GM19372 (cell line): ENCODE results near the gene ADAMTS17.

ENCODE experiments used
- ATAC-seq: cut with Tn5 transposase; IDR thresholded peaks from one replicate; pipeline ENCODE4 v1.9.1; 2021; ENCODE audit warnings: mild to moderate bottlenecking, low read depth, moderate library complexity; ENCODE audit not compliant: unreplicated experiment

Gene ADAMTS17, protein sequence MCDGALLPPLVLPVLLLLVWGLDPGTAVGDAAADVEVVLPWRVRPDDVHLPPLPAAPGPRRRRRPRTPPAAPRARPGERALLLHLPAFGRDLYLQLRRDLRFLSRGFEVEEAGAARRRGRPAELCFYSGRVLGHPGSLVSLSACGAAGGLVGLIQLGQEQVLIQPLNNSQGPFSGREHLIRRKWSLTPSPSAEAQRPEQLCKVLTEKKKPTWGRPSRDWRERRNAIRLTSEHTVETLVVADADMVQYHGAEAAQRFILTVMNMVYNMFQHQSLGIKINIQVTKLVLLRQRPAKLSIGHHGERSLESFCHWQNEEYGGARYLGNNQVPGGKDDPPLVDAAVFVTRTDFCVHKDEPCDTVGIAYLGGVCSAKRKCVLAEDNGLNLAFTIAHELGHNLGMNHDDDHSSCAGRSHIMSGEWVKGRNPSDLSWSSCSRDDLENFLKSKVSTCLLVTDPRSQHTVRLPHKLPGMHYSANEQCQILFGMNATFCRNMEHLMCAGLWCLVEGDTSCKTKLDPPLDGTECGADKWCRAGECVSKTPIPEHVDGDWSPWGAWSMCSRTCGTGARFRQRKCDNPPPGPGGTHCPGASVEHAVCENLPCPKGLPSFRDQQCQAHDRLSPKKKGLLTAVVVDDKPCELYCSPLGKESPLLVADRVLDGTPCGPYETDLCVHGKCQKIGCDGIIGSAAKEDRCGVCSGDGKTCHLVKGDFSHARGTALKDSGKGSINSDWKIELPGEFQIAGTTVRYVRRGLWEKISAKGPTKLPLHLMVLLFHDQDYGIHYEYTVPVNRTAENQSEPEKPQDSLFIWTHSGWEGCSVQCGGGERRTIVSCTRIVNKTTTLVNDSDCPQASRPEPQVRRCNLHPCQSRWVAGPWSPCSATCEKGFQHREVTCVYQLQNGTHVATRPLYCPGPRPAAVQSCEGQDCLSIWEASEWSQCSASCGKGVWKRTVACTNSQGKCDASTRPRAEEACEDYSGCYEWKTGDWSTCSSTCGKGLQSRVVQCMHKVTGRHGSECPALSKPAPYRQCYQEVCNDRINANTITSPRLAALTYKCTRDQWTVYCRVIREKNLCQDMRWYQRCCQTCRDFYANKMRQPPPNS

DNA sequence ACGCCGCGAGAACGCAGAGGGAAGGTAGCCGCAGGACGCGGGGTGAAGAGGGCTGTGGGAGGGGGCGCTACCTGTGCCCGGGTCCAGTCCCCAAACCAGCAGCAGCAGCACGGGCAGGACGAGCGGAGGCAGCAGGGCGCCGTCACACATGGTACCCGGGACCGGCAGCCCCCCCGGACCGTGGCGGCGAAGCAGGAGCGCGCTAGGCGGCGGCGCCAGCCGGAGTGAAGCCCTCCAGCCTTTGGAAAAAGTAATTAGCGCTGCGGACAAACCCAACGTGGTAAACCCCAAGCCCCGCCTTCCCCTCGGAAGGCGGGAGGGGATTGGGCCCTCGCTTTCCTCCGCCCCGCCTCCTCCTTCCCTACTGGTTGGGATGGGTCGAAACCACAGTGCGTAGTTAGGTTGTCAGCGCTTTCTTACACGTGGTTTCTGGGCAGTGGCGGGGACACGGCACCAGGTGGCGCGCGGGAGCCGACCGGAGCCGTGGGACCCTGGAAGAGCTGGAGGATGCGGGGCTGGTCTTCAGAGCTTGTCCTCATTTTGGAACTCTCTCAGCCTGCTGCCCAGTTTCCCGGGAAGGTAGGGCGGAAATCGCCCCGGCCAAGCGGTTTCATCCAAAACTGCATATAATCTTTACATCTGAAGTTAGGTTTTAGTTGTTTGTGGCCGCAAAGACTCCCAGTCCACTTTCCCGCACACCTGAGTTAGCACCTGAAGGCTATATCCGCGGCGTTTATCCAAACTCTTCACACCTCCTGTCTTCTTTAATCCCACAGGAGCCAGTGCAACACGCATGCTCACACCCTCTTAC is at the start of gene ADAMTS17:
Gene ADAMTS17, minus strand, starts transcription at position 226 of the 811 bp plus-strand sequence. Its CDS starts 76 bp downstream, at position 150.
- peak; percentile 95 for ATAC-seq

DNA sequence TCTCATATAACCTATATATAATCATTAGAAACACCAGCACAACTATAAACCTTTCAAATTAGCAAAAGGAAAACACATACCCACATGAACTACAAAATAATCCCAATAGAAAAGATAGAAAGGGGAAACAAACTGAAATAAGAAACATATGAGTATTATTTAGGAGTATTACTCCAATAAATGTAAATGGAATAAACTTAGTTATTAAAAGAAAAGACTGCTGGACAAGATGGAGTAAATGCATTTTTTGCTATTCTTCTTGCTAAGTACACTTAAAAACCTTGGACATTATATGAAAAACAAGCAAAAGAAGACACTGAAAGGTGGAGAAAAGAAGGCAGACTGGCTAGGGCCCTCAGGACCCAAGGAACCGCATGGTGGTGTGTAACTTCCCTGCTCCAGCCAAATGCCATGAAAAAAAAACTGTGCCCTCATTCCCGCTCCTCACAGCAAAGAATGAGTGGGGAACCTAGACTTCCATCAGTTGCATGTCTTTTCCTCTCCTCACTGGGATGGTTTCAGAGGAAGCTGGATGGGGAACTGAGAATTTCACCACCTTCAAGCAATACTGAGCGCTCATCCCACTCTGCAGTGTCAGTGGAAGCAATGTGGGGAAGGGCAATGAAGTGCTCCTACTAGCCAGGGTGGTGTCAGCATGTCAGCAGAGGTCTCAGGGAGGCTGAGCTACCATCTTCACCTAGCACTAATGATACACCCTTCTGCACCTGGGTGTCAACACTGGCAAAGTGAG is 43.7 kb upstream of the ADAMTS17 start:
- ATAC-seq: no peak

DNA sequence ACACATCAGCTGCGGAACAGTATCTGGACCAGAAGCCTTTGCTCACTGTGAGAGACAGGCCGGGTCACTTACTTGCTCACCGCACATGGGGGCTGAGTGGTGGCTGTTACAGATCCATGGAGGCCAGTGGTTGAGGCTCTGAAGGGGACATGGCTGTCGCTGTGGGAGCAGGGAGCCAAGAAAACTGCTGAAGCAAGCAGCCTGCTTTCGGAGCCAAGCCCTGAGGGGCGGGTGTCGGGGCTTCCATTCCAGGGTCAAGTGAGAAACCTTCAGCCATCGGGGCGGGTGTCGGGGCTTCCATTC is 42.3 kb upstream of the ADAMTS17 start:
- no peak for ATAC-seq

DNA sequence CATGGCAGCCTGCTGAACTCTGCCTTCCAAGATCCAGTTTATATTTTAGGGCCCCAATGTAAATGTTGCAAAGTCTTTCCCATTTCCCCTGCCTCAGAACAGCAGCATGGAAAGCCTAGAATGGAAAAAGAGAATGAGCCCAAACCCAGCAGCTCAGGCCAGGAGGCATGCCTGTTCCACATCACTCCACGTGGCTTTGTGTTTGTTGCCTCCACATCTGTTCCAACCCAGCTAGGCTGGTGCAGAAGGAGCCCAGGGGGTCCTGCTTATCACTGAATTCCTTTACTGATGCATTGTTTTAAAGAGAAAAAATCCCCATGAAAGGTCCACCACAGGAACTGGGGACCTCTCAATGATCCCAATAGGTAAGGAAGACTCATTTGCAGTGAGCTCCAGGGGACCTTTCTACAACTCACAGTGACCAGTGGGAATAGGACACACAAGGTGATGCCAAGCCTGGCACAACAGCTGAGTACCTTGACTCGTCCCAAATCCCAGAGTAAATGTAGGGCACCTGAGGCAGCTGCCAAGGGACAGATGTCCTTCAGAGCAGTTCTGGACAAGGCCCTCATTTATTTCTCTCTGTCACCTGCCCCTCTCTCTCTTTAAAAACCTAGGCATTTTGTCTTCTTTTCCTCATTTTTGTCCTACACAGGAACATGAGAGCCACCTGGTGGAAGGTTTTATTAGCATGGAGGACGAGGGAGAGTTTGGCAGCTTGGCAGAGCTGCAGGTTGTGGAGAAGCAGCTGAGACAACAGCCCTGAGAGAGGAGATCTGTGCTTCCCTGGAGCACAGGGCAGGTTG is 41.7 kb upstream of the ADAMTS17 start:
- ATAC-seq: no peak

DNA sequence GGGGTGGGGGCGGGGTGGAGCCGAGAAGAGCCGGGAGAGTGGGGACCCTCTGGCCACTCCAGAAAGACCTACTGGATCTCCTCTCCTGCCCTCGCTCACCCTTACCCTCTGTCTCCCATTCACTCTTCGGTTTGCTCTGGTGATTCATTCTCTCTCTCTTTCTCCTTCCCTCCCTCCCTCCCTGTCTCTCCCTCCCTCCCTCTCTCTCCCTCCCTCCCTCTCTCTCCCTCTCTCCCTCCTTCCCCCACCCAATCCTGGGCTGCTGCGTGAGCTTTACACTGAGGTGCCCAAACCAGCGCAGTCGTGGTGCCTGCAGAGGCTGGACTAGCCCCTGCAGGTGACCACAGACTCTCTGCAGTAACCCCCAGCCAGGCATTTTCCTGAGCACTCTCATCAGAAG is 32.2 kb upstream of the ADAMTS17 start:
- no peak for ATAC-seq

DNA sequence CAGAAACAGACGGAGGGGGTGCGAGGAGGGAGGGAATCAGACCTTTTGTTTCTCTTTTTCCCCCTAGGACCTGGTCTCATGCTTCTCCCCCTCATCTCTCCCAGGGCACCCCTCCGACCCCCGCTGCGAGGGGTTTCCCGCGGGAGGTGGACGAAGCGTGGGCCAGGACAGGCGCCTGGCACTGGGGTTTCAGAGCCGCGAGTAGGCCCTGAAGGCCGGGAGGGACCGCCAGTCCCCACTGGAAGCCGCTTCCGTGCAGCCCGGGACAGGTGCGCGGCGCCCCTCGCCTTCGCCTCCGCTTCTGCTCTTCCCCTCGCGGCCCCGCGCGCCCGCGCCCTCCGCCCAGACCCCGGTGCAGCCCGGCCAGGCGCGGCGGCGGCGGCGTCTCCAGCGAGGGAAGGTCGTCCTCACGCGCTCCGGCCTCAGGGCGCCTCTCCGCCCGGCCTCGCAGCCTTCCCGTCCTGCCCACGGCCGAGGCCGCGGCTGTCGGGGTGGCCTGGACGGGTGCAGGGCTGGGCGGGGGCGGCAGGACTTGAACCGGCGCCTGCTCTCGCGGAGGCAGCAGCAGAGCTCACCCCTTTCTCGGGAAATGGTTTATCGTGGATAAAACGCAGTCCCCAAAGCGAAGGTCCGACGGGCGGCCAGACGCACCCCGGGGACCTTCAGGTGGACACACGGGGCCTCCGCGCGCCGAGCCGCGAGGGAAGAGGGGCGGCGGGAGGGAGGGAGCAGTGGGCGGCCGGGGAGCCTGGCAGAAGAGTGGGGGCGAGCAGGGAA is 31.5 kb upstream of the ADAMTS17 start:
- no peak for ATAC-seq

DNA sequence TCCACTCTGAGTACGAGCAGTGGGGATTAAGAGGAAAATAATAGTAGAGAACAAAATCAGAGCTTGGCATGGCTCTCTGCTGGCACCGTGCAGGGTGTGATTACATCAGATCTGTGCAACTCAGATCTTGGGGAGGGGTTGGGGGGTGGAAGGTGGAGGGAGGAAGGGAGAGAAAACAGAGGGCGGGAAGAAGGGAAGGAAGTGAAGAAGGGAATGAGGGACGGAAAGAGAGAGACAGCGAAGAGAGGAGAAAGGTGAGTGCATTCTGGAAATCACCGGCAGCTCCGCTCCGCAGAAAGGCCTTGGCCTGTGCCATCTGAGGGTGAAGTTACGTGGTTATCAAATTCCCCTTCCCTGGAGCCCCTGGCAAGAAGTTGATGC is 31.0 kb upstream of the ADAMTS17 start:
- no peak for ATAC-seq

DNA sequence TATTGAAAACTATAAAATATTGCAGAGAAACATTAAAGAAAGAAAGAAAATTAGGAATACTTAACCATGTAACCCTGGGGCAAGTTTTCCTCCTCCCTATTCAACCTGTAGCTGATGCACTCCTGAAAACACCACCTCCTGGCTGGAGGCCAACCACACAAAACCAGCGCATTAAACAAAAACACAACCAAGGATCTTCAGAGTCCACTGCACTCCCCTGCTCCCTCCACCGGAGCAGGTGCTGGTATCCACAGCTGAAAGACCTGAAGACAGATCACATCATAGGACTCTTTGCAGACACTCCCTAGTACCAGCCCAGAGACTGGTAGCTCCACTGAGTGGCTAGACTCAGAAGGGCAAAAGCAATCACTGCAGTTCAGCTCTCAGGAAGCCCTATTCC is 13.6 kb upstream of the ADAMTS17 start:
- ATAC-seq: no peak

DNA sequence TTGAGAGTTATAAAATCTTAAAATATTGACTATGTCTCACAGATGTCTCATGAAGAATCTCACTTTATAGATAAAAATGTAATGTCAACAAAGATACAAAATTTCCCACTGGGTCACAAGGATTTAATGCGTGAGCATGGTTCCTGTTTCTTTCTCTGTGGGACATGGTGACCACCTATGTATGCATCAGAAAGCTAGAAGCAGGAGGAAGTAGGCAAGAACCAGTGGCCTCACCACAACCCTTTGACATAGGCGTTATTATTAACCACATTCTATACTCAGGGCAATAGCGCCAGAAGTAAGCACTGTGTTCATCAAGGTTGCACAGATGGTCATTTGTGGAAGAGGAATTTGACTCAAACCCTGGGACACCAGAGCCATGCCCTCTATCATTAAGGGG is 11.7 kb upstream of the ADAMTS17 start:
- ATAC-seq: no peak

DNA sequence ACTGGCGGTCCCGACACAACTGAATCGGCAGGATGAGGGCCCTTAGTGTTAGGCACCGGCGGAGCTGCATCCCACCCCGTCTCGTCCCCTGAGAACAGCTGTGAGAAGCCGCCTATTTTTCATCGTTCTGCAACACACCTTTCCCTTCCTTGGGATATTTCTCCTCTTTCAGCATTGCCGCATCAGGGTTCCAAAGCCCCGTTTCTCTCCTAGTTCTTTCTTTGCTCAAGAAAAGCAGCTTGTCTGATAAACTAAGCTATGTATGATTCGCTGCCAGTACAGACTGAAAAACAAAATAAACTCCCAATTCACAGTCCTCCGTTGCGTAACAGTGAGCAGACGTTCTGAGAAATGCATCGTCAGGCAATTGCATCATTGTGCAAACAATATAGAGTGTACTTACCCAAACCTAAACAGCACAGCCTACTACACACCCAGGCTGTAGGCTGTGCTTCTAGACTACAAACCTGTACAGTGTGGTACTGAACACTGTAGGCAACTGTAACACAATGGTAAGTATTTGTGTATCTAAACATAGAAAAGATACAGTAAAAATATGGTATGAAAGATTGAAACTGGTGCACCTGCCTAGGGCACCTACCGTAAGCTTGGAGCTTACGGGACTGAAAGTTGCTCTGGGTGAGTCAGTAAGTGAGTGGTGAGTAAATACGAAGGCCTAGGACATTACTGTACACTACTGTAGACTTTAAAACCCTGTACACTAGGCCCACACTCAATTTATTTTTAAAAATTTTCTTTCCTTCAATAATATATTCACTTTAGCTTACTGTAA is 8.9 kb upstream of the ADAMTS17 start:
- peak; percentile 2 for ATAC-seq

DNA sequence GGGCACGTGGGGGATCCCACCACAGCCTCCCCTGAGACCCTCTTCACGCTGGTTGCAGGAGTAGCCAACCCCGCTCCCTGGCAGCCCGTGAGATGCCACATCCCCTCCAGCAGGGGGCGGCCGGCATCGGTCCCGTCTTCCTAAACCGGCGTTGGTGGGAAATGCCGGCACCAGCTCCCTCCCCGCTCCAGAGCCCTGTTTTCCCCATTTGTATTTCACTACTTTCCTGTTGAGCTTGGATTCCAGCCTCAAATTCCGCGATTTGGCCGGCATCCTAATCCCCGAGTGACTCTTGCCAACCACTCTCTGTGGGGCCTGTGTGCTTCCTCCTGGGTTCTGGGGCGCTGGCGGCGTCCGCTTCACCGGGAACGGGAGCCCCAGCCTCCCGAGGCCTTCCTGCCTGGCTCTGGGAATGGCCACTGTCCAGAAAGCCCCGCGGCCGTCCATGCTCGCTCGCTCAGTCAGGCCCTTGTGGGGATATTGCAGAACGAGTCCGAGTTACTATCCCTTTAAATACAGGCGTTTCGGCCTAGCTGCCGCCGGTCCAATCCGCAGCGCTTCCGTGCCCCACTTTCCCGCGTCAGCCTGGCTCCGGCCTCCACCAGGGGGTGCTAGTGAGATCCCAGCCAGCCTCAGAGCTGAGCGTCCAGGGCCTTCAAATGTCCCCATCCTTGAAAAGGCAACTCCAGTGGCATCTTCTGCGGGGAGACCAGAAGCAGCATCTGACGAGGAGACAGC is 8.1 kb upstream of the ADAMTS17 start:
- ATAC-seq: peak; percentile 87

DNA sequence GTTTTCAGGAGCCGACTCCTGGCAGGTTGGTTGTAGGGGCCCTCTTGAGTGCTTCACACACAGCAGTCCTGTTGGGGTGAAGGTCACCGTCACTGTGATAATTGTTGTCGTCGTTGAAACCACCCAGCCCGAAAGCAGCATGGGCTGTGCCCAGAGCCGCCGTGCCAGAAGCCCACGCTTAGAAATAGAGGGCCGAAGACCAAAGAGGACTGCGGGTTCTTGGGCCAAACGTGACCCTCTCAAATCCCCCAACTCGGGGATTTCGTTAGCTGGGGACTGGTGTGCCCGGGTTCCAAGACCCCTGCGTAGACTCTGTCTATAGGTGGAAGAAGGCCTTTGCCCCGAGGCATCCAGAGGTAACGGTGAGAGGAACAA is 7.5 kb upstream of the ADAMTS17 start:
- no peak for ATAC-seq

DNA sequence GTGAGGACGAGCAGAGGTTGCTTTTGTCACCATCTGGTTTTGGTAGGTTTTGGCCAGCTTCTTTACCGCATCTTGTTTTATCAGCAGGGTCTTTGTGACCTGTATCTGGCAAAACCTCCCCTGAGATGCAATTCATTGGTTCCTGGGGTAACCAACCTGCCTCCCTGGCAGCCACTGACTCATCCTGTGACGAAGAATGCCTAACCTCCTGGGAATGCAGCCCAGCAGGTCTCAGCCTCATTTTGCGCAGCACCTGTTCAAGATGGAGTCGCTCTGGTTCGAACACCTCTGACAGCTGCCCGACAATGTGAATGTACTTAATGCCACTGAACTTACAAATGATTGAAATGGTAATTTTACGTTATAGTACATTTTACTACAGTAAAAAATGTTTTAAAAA is 6.8 kb upstream of the ADAMTS17 start:
- ATAC-seq: no peak

DNA sequence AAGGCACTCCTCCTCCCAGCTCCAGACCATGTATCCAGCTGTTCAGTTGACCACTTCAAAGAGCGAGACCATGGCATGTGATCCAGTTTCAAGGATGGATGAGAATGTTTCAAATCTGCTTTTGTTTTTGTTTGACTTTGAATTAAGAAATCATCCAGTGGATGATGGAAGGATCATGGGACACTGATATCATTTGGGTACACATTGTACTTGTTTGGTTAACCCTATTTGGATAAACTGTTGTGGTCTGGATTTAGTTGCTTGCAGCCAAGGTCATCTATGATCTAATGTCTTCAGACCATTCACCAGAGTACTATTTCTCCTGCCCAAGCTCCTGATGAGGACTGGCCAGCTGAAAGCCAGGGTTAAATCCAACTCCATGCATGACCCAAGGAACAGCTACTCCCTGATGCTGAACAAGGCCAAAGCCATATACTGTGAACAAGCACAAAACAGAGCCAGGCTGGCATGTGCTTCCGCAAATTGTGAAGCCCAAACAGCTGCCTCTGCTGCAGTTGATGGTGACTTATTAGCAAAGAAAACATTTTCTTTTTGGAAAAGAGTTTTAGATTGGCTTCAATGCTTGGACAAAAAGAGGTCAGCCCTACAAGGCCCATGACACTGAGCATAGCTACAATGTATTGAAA is 5.2 kb upstream of the ADAMTS17 start:
- no peak for ATAC-seq

DNA sequence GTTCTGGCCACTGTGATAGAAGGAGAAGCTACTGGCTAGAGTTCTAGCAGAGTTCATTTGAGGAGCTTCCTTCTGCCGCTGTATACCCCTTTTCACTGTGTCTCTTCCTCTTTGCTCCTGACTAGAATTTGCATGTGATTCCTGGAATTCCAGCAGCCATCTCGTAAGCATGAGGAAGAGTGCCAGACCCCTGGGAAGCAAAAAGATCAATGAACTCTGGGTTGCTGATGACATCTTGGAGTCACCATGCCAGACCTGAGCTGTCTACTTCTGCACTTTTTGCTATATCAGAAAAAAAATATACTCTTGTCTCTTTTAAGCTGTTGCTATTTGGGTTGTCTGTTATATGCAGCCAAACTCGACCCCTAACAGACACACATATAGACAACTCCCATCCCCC is 3.7 kb upstream of the ADAMTS17 start:
- ATAC-seq: no peak

DNA sequence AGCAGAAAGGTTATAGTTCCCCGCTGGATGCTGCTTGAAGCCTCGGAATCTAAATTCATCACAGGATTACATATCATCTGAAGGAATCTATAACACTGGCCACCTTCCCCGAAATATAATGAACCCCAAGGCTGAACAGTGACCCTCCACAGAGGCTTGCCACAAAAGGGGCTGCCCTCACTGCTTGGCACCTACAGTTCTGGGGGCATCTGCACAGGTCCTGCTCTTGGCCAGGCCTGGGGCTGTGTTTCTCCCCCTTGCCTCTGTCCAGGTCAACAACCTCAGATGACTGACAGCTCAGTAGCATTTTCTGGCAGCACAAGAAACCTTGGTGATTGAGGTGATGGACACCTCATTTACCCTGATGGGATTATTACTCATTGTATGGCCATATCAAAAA is 1.5 kb upstream of the ADAMTS17 start:
- ATAC-seq: no peak
